GM19455 (cell line): ENCODE data around the gene TIMMDC1.
"Not testable (repeated sequence)": the region's sequence is repeated elsewhere in the genome, so short reads cannot be mapped to it uniquely, and the experiment has no call there.

Experiments used
- ATAC-seq: cut with Tn5 transposase; IDR thresholded peaks from one replicate; pipeline ENCODE4 v1.9.1; 2021; ENCODE audit not compliant: unreplicated experiment

The TIMMDC1 gene

DNA sequence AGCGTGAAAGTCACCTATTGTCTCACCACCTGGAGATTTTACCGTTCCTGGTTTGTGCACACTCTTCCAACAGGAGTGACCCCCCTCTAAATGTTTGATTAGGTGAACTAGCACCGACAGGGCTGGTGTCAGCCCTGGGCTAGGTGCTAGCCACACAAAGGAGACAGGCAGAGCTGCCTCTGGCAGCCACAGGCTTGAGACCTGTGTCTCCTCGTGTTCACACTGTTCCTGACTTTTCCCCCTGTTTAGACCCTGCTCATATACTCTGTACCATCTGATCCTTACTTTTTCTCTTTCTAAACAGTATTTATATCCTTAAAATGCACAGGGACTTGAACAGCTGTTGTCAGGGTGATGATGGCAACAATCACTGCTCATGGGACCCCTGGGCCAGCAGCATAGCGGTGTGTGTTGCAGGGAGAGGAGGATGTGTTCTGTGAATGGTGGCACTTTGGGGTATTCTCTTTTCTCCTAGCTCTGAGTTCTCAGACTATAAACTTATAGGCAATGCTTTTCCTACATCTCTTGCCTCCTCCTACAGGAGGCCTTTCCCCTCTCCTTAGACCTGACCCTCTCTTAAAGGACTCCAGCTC, 55.6 kb downstream of the TIMMDC1 start:
- ATAC-seq, result no peak

DNA sequence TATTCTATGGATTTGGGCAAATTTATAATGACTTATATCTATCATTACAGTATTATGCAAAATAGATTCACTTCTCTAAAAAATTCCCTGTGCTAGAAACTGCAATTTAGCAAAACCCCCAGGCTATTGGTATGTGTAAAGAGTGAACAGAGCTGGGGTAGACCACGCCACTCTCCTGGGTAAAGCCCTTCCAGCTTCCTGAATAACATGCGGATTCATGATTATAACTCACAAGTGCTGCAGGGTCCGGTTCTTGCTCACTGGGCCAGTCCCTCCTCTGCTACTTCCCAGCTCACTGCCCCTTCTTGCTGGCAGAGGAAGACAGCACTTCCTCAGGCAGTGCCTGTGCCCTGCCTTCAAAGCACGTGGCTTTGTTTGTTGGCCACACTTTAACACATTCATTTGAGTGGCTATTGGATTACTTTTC, 57.0 kb downstream of the TIMMDC1 start:
- no peak for ATAC-seq

- ATAC-seq, result no peak
Measured at GRCh38 chr3:119555929-119556328, 57.6 kb downstream of the TIMMDC1 start.

GRCh38 chr3:119557192-119557876, 59.0 kb downstream of the TIMMDC1 start:
- ATAC-seq, result no peak

- no peak for ATAC-seq
Measured at GRCh38 chr3:119557877-119558269, 59.5 kb downstream of the TIMMDC1 start.

- no peak for ATAC-seq
Measured at GRCh38 chr3:119558626-119559317, 60.4 kb downstream of the TIMMDC1 start.

DNA sequence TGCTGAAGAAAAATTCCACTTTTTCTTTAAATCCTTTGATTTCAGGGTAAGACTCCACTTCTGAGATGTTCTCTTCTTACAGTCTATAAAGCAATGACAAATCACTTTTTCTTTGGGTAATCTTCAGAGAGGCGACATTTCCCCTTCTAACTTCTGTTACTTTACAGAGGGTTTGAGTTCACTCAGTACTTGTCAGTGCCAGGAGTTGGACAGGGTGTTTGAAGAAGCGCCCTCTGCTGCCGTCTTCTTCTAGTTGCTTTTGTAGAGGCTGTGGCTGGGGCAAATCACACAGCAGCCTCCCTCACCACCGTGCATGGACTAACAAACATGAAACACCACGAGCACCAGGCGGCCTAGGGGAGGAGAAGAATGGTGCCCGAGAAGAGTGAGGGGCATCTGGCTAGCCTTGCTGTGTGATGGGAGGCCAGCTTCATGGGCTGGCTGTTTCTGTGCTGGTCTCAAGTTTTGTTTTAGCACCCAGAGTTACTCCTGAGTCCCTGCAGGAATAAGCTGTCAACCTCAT, 61.2 kb downstream of the TIMMDC1 start, which contains the start of gene CD80:
Gene CD80 (minus strand): TSS at position 174 of the 523 bp plus-strand sequence. CDS start 1,886 bp downstream, outside the sequence.
- peak; percentile 72 for ATAC-seq

GRCh38 chr3:119560160-119560559, 61.8 kb downstream of the TIMMDC1 start:
- ATAC-seq, result no peak

- peak; percentile 58 for ATAC-seq
Measured at GRCh38 chr3:119562307-119562961, 64.1 kb downstream of the TIMMDC1 start.

GRCh38 chr3:119563334-119563733, 65.0 kb downstream of the TIMMDC1 start:
- ATAC-seq, result not testable (repeated sequence)

DNA sequence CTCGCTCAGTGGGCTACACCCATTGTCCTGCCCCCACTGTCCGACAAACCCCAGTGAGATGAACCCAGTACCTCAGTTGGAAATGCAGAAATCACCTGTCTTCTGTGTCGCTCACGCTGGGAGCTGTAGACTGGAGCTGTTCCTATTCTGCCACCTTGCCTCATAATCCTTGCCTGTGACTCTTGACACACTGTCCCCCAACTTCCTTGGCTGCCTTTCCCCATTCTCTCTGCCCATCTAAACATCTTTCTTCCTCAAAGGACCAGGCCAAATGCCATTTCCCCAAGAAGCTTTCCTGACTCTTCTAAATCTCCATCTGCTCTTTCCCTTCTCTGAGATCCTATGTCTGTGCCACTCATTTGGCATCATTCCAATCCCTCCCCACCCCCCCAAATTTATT, 70.8 kb downstream of the TIMMDC1 start:
- no peak for ATAC-seq

- ATAC-seq, result peak; percentile 59
Measured at GRCh38 chr3:119570229-119570628, 71.9 kb downstream of the TIMMDC1 start.

- no peak for ATAC-seq
Measured at GRCh38 chr3:119571230-119571629, 72.9 kb downstream of the TIMMDC1 start.

GRCh38 chr3:119571688-119572087, 73.3 kb downstream of the TIMMDC1 start:
- no peak for ATAC-seq
